ENCODE data around the gene SPSB3. TPM values are rescaled to one million over a fixed set of nuclear protein-coding genes. Genes with fewer than 3 reads are reported as not detected.
"Not testable (repeated sequence)": the region's sequence is repeated elsewhere in the genome, so short reads cannot be mapped to it uniquely, and the experiment has no call there.

Gene SPSB3
- total and polyA plus RNA-seq, 4 donors = 25.8 to 55.6 (median 52.4) TPM

DNA sequence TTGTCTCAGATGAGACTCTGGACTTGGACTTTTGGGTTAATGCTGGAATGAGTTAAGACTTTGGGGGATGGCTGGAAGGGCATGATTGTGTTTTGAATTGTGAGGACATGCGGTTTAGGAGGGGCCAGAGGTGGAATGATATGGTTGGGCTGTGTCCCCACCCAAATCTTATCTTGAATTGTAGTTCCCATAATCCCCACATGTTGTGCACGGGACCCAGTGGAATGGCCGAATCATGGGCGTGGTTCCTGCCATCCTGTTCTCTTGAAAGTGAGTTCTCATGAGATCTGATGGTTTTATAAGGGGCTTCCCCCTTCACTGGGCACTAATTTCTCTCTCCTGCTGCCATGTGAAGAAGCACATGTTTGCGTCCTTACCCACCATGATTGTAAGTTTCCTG, 16.9 kb upstream of the SPSB3 start:
- WGBS (ENCODE audit: insufficient coverage) = no CpG with 5 or more reads among the region's 5 CpGs
- not testable (repeated sequence) for DNase-seq (ENCODE audit: low read depth in 4 of 6, low spot score in 6 of 6); H3K27me3 ChIP-seq (ENCODE audit: control insufficient read depth, insufficient read depth, low read length)

DNA sequence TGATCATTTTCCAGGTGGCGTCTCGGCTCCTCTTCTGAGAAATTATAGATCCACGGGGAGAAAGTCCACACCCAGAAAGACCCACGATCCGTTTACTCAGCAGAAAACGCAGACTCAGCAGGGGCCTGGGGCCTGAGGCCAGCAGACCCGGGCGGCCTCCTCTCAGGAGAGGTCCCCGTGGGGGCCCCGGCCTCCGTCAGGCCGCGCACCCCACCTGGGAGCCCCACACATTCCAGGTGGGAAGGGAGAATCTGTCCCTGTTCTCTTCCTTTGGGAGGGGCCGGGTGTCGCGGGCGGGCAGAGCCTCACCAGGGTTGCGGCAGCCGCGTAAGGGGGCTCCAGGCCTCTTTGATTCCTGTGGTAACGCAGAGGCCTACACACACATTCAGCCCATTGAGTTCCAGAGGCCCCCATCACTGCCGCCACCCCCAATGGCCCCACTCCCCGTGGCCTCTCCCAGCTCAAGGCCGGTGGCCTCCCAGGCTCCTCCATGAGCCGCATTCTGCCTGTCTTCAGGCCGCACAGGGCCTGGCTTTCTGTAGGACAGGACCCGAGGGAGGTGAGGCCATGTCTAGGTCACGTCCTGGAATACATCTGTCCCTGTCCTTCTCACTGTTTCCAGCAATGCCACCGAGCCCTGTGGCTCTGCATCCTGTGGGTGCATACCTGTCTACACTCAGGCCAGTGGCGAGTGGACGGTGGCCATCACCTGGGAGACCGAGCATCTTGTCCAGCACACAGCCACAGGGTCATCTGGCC, 12.7 kb upstream of the SPSB3 start:
- H3K27me3 ChIP-seq (ENCODE audit: control insufficient read depth, insufficient read depth, low read length) = no peaks in the 10 kb centered on the region
- DNase-seq (ENCODE audit: low read depth in 4 of 6, low spot score in 6 of 6) = no peak
- WGBS (ENCODE audit: insufficient coverage) = 84% methylated on average over 27 of the region's 32 CpGs
- no peak overlapping the region for H3K27ac ChIP-seq (ENCODE audit: low read depth, low read length)
- no peaks in the 10 kb centered on the region for H3K4me1 ChIP-seq (ENCODE audit: control insufficient read depth, insufficient read depth, low read length)
- peaks cover 52% of the 10 kb centered on the region for H3K36me3 ChIP-seq (ENCODE audit: control insufficient read depth, insufficient read depth, low read length)
- H3K9me3 ChIP-seq (ENCODE audit: control insufficient read depth, insufficient read depth, low read length) = peaks cover 5% of the 10 kb centered on the region
- H3K4me3 ChIP-seq (ENCODE audit: low read depth, low read length) = no peak overlapping the region

More for the DNA sequence above, 16.9 kb upstream of the SPSB3 start:
- not testable (repeated sequence) for H3K4me1 ChIP-seq (ENCODE audit: control insufficient read depth, insufficient read depth, low read length); H3K4me3 ChIP-seq (ENCODE audit: low read depth, low read length); H3K27ac ChIP-seq (ENCODE audit: low read depth, low read length); H3K9me3 ChIP-seq (ENCODE audit: control insufficient read depth, insufficient read depth, low read length)
- H3K36me3 ChIP-seq (ENCODE audit: control insufficient read depth, insufficient read depth, low read length) = peaks cover 10% of the 10 kb centered on the region

DNA sequence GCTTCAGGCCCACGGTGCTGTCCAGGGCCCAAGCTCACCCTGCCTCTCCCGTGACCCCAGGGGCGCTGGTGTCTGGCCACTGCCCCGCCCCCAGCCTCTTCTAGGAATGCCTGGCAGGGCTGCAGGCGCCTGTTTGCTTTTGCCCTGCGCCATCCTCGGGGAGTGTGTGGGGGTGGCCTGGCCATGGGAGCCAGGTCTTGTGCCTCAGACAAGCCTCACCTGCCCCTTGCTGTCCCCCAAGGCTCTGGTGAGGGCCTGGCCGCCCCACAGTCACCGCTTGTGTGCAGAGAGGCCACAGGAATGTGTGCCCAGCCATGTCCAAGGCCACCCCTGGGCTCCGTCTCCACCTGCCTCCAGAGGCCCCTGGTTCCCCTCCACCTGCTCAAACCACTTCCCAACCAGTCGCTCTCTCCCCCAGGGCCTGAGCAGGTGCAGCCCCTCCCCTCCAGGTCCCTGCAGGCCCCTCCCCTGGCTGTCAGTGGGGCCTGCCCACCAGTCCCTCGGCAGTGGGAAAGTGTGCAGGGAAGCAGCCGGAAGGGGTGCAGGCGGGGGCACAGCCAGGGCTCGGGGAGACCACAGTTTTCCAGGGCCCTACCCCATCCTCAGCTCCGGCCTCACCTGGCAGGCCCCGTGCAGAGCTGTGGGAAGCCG, 12.0 kb upstream of the SPSB3 start:
- H3K9me3 ChIP-seq (ENCODE audit: control insufficient read depth, insufficient read depth, low read length) = peaks cover 5% of the 10 kb centered on the region
- H3K36me3 ChIP-seq (ENCODE audit: control insufficient read depth, insufficient read depth, low read length) = peaks cover 59% of the 10 kb centered on the region
- no peaks in the 10 kb centered on the region for H3K4me1 ChIP-seq (ENCODE audit: control insufficient read depth, insufficient read depth, low read length)
- H3K27ac ChIP-seq (ENCODE audit: low read depth, low read length) = no peak overlapping the region
- 69% methylated on average over 18 of the region's 18 CpGs for WGBS (ENCODE audit: insufficient coverage)
- no peak overlapping the region for H3K4me3 ChIP-seq (ENCODE audit: low read depth, low read length)
- no peaks in the 10 kb centered on the region for H3K27me3 ChIP-seq (ENCODE audit: control insufficient read depth, insufficient read depth, low read length)
- DNase-seq (ENCODE audit: low read depth in 4 of 6, low spot score in 6 of 6) = no peak

DNA sequence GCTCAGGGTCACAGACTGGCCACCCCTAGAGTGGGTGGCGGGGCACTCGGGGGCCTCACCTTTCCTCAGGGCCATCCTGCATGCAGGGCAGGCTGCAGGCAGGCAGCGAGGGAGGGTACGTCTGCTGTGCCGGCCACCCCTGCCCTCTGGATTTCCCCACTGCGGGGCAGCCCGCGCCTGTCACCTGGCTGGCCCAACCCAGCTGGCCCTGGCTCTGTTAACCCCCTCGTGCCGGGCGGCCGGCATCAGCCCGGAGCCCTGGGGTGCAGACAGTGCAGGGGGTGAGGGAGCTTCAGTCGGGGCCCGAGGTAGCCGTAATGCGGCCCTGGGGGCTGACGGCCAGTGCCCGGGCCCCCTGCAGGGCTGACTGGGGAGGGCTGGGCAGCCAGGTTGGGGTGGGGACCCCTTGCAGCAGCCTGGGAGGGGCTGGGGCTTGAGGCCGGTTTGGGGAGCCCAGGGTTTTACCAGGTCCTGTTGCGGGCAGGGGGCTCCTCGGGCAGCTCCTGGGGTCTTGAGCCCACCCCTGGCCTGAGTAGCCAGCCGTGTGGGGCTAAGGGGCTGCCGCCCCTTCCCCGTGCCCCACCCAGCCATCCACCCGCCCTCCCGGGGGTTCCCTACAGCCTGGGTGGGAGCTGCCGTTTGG, 11.3 kb upstream of the SPSB3 start, which contains the start of gene IGFALS:
TSS of gene IGFALS (minus strand) at position 128 of the 643 bp plus-strand sequence. CDS start at position 75, 53 bp downstream.
- Histone ChIP-seq H3K27me3 (ENCODE audit: control insufficient read depth, insufficient read depth, low read length) (no peaks in the 10 kb centered on the region), H3K36me3 (ENCODE audit: control insufficient read depth, insufficient read depth, low read length) (peaks cover 66% of the 10 kb centered on the region), H3K4me3 (ENCODE audit: low read depth, low read length) (no peak within 1 kb of the TSS), H3K9me3 (ENCODE audit: control insufficient read depth, insufficient read depth, low read length) (peaks cover 5% of the 10 kb centered on the region), H3K4me1 (ENCODE audit: control insufficient read depth, insufficient read depth, low read length) (no peaks in the 10 kb centered on the region), H3K27ac (ENCODE audit: low read depth, low read length) (no peak within 1 kb of the TSS)
- no peak for DNase-seq (ENCODE audit: low read depth in 4 of 6, low spot score in 6 of 6)
- 70% methylated on average over 28 of the region's 28 CpGs for WGBS (ENCODE audit: insufficient coverage)

DNA sequence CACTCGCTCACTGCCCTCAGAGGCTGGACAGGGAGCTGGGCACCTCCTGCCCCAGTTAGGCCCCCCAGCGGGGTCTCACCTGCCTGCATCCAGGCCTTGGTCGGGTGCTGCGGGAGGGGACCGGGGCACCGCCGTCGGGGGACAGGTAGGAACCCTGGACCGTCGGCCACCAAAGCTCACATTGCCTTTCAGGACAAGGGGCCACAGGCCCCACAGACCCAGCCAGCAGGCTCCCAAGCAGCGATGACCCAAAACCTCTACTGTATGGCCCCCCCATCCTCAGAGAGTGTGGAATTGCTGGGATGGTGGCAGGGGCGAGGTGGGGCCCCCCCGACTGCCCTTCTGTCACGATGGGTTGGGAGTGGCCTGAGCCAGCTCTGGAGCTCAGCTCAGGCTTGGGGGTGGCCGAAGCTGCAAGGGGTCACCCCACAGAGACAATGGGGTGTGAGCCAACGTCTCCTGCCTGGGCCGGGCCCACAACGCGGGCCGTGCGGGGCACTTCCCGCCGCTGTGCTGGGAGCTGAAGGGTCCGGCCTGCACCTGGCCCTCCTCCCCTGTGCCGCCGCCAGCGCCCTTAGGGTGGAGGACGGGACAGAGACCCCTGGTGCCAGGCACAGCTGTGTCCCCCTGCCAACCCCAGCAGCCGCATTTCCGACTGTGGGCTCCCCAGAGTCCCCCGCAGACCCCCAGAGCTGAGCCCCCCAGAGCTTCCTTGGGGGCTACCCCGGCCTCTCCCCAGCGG, 10.6 kb upstream of the SPSB3 start:
- Histone ChIP-seq H3K27me3 (ENCODE audit: control insufficient read depth, insufficient read depth, low read length) (no peaks in the 10 kb centered on the region), H3K27ac (ENCODE audit: low read depth, low read length) (no peak overlapping the region), H3K4me3 (ENCODE audit: low read depth, low read length) (no peak overlapping the region), H3K4me1 (ENCODE audit: control insufficient read depth, insufficient read depth, low read length) (no peaks in the 10 kb centered on the region), H3K36me3 (ENCODE audit: control insufficient read depth, insufficient read depth, low read length) (peaks cover 72% of the 10 kb centered on the region), H3K9me3 (ENCODE audit: control insufficient read depth, insufficient read depth, low read length) (peaks cover 3% of the 10 kb centered on the region)
- DNase-seq (ENCODE audit: low read depth in 4 of 6, low spot score in 6 of 6) = no peak
- WGBS (ENCODE audit: insufficient coverage) = 89% methylated on average over 32 of the region's 33 CpGs

DNA sequence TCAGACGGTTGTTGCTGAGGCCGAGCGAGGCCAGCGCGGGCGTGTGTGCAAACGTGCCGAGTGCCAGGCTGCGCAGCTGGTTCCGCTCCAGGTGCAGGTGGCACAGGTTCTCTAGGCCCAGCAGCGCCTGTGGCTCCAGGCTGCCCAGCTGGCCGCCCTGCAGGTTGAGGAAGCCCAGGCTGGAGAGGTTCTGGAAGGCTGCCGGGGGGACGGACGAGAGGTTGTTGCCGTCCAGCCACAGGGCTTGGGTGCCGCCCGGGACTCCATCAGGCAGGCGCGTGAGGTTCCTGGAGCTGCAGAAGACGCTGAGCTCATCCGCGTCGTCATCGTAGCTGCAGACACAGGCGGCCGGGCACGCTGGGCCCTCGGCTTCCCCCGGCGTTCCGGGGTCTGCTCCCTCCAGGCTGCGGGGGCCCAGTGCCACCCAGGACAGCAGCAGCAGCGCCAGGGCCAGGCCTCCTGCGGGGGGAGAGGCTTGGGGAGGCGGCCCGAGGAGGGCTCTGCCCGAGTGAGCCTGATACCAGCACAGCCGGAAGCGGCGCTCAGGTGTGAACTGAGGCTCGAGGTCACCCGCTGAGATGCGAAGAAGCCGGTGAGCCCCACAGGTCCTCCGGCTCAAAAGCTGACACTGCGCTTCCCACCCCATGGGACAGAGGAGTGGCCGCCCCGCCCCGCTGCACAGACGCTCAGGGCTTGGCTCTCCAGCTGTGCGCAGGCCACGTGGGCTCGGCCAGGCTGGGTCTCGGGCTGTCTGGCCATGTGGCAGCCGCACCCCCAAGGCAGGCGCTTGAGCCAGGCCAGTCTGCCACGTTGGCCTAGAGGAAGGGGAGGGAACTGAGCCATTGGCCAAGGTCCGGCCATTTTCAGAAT, 9.8 kb upstream of the SPSB3 start:
- WGBS (ENCODE audit: insufficient coverage) = 88% methylated on average over 59 of the region's 59 CpGs
- Histone ChIP-seq H3K9me3 (ENCODE audit: control insufficient read depth, insufficient read depth, low read length) (no peaks in the 10 kb centered on the region), H3K4me3 (ENCODE audit: low read depth, low read length) (no peak overlapping the region), H3K27me3 (ENCODE audit: control insufficient read depth, insufficient read depth, low read length) (no peaks in the 10 kb centered on the region), H3K36me3 (ENCODE audit: control insufficient read depth, insufficient read depth, low read length) (peaks cover 81% of the 10 kb centered on the region), H3K27ac (ENCODE audit: low read depth, low read length) (no peak overlapping the region), H3K4me1 (ENCODE audit: control insufficient read depth, insufficient read depth, low read length) (no peaks in the 10 kb centered on the region)
- DNase-seq (ENCODE audit: low read depth in 4 of 6, low spot score in 6 of 6) = no peak

DNA sequence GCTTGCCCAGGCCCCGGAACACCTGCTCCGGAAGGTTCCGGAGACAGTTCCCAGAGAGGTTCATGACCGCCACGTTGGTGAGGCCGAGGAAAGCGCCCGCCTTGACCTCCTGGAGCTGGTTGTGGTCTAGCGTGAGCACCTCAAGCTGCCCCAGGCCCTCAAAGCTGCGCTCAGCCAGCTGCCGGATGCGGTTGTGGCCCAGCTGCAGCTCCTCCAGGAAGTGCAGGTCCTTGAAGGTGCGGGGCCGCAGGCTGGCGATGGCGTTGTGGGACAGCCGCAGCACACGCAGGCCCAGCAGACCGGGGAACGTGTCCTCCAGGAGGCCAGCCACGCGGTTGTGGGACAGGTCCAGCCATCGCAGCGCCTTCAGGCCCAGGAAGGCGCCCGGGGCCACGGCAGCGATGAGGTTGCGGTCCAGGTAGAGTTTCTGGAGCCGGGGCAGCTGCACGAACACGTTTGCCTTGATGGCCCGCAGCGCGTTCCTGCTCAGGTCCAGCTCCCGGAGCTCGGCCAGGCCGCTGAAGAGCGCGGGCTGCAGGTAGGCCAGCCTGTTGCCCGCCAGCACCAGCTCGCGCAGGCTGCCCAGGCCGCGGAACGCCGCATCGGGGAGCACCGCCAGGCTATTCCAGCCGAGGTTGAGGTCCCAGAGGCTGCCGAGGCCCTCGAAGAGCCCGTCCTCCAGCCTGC, 9.0 kb upstream of the SPSB3 start:
- WGBS (ENCODE audit: insufficient coverage) = 96% methylated on average over 53 of the region's 53 CpGs
- no peaks in the 10 kb centered on the region for H3K9me3 ChIP-seq (ENCODE audit: control insufficient read depth, insufficient read depth, low read length)
- no peaks in the 10 kb centered on the region for H3K27me3 ChIP-seq (ENCODE audit: control insufficient read depth, insufficient read depth, low read length)
- no peak overlapping the region for H3K27ac ChIP-seq (ENCODE audit: low read depth, low read length)
- H3K4me1 ChIP-seq (ENCODE audit: control insufficient read depth, insufficient read depth, low read length) = no peaks in the 10 kb centered on the region
- H3K4me3 ChIP-seq (ENCODE audit: low read depth, low read length) = no peak overlapping the region
- H3K36me3 ChIP-seq (ENCODE audit: control insufficient read depth, insufficient read depth, low read length) = peaks cover 89% of the 10 kb centered on the region
- no peak for DNase-seq (ENCODE audit: low read depth in 4 of 6, low spot score in 6 of 6)

DNA sequence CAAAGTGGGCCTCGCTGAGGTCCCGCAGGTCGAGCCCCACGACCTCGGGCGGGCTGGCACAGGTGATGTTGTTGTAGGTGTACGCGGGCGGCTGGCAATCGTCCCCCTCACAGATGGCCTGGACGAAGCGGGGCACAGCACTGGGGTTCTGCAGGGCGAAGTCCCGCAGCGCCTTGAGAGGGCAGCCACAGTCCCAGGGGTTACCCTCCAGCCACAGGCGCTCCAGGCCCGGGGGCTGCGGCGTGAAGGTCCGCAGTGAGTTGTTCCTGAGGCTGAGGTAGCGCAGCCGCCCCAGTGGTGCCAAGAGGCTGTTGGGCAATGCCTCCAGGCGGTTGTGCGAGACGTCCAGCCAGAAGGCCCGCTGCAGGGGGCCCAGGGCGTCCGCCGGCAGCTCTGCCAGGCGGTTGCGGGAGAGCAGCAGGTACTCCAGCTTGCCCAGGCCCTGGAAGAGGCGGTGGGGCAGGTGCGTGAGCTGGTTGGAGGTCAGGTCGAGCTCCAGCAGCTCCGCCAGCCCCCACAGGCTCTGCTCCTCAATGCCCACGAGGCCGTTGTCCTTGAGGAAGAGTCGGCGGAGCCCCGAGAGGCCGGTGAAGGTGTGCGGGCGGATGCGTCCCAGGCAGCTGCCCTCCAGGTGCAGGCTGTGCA, 8.4 kb upstream of the SPSB3 start:
- WGBS (ENCODE audit: insufficient coverage) = 95% methylated on average over 44 of the region's 44 CpGs
- Histone ChIP-seq H3K9me3 (ENCODE audit: control insufficient read depth, insufficient read depth, low read length) (no peaks in the 10 kb centered on the region), H3K4me1 (ENCODE audit: control insufficient read depth, insufficient read depth, low read length) (no peaks in the 10 kb centered on the region), H3K27ac (ENCODE audit: low read depth, low read length) (no peak overlapping the region), H3K4me3 (ENCODE audit: low read depth, low read length) (no peak overlapping the region), H3K36me3 (ENCODE audit: control insufficient read depth, insufficient read depth, low read length) (peaks cover 95% of the 10 kb centered on the region), H3K27me3 (ENCODE audit: control insufficient read depth, insufficient read depth, low read length) (no peaks in the 10 kb centered on the region)
- no peak for DNase-seq (ENCODE audit: low read depth in 4 of 6, low spot score in 6 of 6)
